ENCODE results near the gene MAOB. TPM values are rescaled to one million over a fixed set of nuclear protein-coding genes. Genes with fewer than 3 reads are reported as not detected.

The MAOB gene
- total RNA-seq, result 0.28 and 0.55 TPM in 2 replicates

GRCh38 chrX:43882294-43882681, at the start of gene MAOB:
Gene MAOB (minus strand): TSS chrX:43882450. CDS start chrX:43882299, 151 bp downstream.

Other genes with a start within 250 kb of the MAOB start
- gene MAOA, start 226.2 kb downstream of the MAOB start, total RNA-seq, result 4.8 and 9.0 TPM in 2 replicates
- 0.28 and 0.43 TPM in 2 replicates for gene NDP, start 90.9 kb upstream of the MAOB start, total RNA-seq